ENCODE results near the gene SLC51B.

Gene SLC51B

GRCh38 chr15:65029736-65030208 is 15.4 kb upstream of the SLC51B start:
- H3K4me2 ChIP-seq (ENCODE audit: insufficient read depth, low read length), result peak overlapping the region; percentile 93
- peak overlapping the region; percentile 51 for H2AFZ ChIP-seq (ENCODE audit: low read depth, low read length)
- no peaks in the 10 kb centered on the region for H3K27me3 ChIP-seq (ENCODE audit: insufficient read depth, low read length, poor library complexity)
- H3K79me2 ChIP-seq (ENCODE audit: insufficient read depth, low read length), result peaks cover 13% of the 10 kb centered on the region
- H3K4me3 ChIP-seq (ENCODE audit: low read depth in 1 of 2, low read length in 2 of 2), result peak overlapping the region in 1 of 2 experiments; percentile 97; a peak in 2 of 4 replicates
- peaks cover 14% of the 10 kb centered on the region for H3K36me3 ChIP-seq (ENCODE audit: insufficient read depth, low read length)
- peaks cover 18% of the 10 kb centered on the region for H3K4me1 ChIP-seq (ENCODE audit: insufficient read depth, low read length)
- no peak overlapping the region for H3K27ac ChIP-seq (ENCODE audit: low read length)
- TF ChIP-seq, protein P1, sequence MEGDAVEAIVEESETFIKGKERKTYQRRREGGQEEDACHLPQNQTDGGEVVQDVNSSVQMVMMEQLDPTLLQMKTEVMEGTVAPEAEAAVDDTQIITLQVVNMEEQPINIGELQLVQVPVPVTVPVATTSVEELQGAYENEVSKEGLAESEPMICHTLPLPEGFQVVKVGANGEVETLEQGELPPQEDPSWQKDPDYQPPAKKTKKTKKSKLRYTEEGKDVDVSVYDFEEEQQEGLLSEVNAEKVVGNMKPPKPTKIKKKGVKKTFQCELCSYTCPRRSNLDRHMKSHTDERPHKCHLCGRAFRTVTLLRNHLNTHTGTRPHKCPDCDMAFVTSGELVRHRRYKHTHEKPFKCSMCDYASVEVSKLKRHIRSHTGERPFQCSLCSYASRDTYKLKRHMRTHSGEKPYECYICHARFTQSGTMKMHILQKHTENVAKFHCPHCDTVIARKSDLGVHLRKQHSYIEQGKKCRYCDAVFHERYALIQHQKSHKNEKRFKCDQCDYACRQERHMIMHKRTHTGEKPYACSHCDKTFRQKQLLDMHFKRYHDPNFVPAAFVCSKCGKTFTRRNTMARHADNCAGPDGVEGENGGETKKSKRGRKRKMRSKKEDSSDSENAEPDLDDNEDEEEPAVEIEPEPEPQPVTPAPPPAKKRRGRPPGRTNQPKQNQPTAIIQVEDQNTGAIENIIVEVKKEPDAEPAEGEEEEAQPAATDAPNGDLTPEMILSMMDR (IDR thresholded peaks at IDR 0.05; ENCODE audit: borderline replicate concordance, extremely low read depth, low read length, poor library complexity, severe bottlenecking), result no peak
- TF ChIP-seq EZH2 (IDR thresholded peaks at IDR 0.05; ENCODE audit: borderline replicate concordance, low read depth, low read length, severe bottlenecking), result no peak
- peak overlapping the region; percentile 88; the same call in 1 of the 2 replicates for H3K9ac ChIP-seq (ENCODE audit: low read depth, low read length)
- H3K9me3 ChIP-seq (ENCODE audit: insufficient read depth, low read length, severe bottlenecking), result no peaks in the 10 kb centered on the region
- H4K20me1 ChIP-seq (ENCODE audit: insufficient read depth, low read length), result no peaks in the 10 kb centered on the region
- ATAC-seq (ENCODE audit: insufficient read depth, low read depth) (peak; percentile 22; the same call in 2 of the 3 replicates), DNase-seq (no peak)

DNA sequence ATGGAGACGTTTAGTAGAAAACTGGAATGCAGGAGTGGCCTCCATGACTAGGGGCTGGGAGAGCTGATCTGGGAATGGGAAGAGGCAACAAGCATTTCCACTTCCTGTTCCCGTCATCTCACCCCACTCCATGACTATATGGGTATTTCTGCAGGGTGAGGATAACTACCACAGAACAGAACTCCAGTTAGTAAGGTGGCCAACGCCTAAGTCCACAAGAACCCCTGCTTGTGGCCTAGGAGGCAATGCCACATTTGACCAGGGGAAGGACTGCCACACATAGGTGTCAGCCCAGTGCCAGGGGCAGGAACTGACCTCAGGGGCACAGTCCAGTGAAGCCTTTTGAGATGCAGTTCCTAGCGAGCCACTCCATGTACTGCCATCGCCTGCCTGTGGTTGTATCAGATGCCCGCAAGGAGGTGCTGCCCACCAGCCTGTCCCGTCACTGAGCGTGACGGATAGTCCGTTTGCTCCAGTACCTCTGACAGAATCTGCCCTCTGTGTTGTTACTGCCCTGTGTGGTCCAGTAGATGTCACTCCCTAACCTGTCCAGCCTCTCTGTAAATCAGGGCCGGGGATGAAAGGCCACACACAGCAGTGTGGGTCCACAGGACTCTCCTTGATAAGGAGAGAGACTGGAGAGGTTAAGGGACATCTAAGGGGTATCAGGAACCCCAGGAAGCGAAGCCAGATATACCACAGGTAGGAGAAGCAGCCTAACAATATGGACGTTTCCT is 12.2 kb upstream of the SLC51B start:
- H3K4me3 ChIP-seq (ENCODE audit: low read depth in 1 of 2, low read length in 2 of 2), result no peak overlapping the region
- H3K27ac ChIP-seq (ENCODE audit: low read length), result no peak overlapping the region
- peaks cover 13% of the 10 kb centered on the region for H3K4me1 ChIP-seq (ENCODE audit: insufficient read depth, low read length)
- H3K36me3 ChIP-seq (ENCODE audit: insufficient read depth, low read length), result peaks cover 2% of the 10 kb centered on the region; the same call in 1 of the 2 replicates
- peaks cover 10% of the 10 kb centered on the region for H3K79me2 ChIP-seq (ENCODE audit: insufficient read depth, low read length)
- TF ChIP-seq, protein P1 (IDR thresholded peaks at IDR 0.05; ENCODE audit: borderline replicate concordance, extremely low read depth, low read length, poor library complexity, severe bottlenecking), result peak; percentile 33
- TF ChIP-seq EZH2 (IDR thresholded peaks at IDR 0.05; ENCODE audit: borderline replicate concordance, low read depth, low read length, severe bottlenecking), result no peak
- H4K20me1 ChIP-seq (ENCODE audit: insufficient read depth, low read length), result no peaks in the 10 kb centered on the region
- no peak for DNase-seq
- ATAC-seq (ENCODE audit: insufficient read depth, low read depth), result no peak
- no peak overlapping the region for H2AFZ ChIP-seq (ENCODE audit: low read depth, low read length)
- no peak overlapping the region for H3K4me2 ChIP-seq (ENCODE audit: insufficient read depth, low read length)
- no peaks in the 10 kb centered on the region for H3K27me3 ChIP-seq (ENCODE audit: insufficient read depth, low read length, poor library complexity)
- no peaks in the 10 kb centered on the region for H3K9me3 ChIP-seq (ENCODE audit: insufficient read depth, low read length, severe bottlenecking)
- no peak overlapping the region for H3K9ac ChIP-seq (ENCODE audit: low read depth, low read length)

DNA sequence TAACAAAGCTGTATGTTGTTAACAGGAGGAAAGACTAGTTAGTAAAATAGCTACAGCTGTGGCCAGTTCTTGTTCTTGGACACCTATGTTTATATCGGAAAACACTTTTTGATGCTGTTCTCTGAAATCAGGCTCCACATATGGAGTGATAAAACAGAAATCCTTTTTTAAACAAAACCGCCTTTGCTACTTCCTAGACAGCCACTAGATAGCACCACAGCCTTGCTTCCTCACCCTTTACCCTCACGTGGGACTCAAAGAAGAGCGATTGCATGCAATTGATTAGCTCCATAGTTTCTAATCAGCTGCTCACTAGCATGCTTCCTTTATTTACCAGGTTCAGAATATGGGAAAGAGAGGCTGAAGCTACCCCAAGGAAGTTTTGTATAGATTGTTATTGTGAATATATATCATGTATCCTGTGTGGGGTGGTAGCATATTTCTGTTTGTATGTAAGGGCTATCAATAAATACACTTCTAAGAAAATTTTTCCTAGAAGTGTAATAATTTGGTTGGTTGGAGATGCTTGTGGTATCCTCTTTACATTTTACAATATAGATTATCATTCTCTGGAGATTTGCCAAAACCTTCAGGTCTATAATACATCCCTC is 11.4 kb upstream of the SLC51B start:
- Histone ChIP-seq H3K9me3 (ENCODE audit: insufficient read depth, low read length, severe bottlenecking) (no peaks in the 10 kb centered on the region), H3K4me2 (ENCODE audit: insufficient read depth, low read length) (no peak overlapping the region), H3K4me1 (ENCODE audit: insufficient read depth, low read length) (peaks cover 5% of the 10 kb centered on the region), H3K27ac (ENCODE audit: low read length) (no peak overlapping the region), H3K36me3 (ENCODE audit: insufficient read depth, low read length) (peaks cover 2% of the 10 kb centered on the region; the same call in 1 of the 2 replicates), H3K27me3 (ENCODE audit: insufficient read depth, low read length, poor library complexity) (no peaks in the 10 kb centered on the region), H2AFZ (ENCODE audit: low read depth, low read length) (peak overlapping the region; percentile 34; the same call in 1 of the 2 replicates), H3K79me2 (ENCODE audit: insufficient read depth, low read length) (peaks cover 6% of the 10 kb centered on the region), H4K20me1 (ENCODE audit: insufficient read depth, low read length) (no peaks in the 10 kb centered on the region), H3K9ac (ENCODE audit: low read depth, low read length) (no peak overlapping the region), H3K4me3 (ENCODE audit: low read depth in 1 of 2, low read length in 2 of 2) (no peak overlapping the region)
- ATAC-seq (ENCODE audit: insufficient read depth, low read depth), result no peak
- TF ChIP-seq EZH2 (IDR thresholded peaks at IDR 0.05; ENCODE audit: borderline replicate concordance, low read depth, low read length, severe bottlenecking), result no peak
- TF ChIP-seq, protein P1 (IDR thresholded peaks at IDR 0.05; ENCODE audit: borderline replicate concordance, extremely low read depth, low read length, poor library complexity, severe bottlenecking), result peak; percentile 58
- DNase-seq, result peak; percentile 19
